Effector memory CD4-positive, alpha-beta T cell (primary cell): ENCODE results near the gene RNF20.

ENCODE experiments used
- DNase-seq, 3 donors: peaks; one replicate each; pipeline ENCODE4 v3.0.0-alpha.2; 2020
- H3K27ac ChIP-seq: 2 replicates; pipeline ENCODE4 v1.7.0; 2013; ENCODE audit warnings: mild to moderate bottlenecking, low read length, moderate library complexity; ENCODE audit not compliant: insufficient read depth, poor library complexity, severe bottlenecking
- H3K27me3 ChIP-seq: replicated peaks from 2 replicates; pipeline ENCODE4 v1.7.0; 2013; ENCODE audit warnings: mild to moderate bottlenecking, low read length; ENCODE audit not compliant: insufficient read depth, control insufficient read depth, poor library complexity, severe bottlenecking
- H3K36me3 ChIP-seq: 2 replicates; pipeline ENCODE4 v1.7.0; 2013; ENCODE audit warnings: mild to moderate bottlenecking, low read length, moderate library complexity; ENCODE audit not compliant: control insufficient read depth, insufficient read depth
- H3K4me1 ChIP-seq: 2 replicates; pipeline ENCODE4 v1.7.0; 2013; ENCODE audit warnings: low read length, mild to moderate bottlenecking; ENCODE audit not compliant: control insufficient read depth, insufficient read depth, poor library complexity, severe bottlenecking
- H3K4me3 ChIP-seq: 2 replicates; pipeline ENCODE4 v1.7.0; 2013; ENCODE audit warnings: low read length, low read depth, mild to moderate bottlenecking; ENCODE audit not compliant: insufficient read depth, poor library complexity, severe bottlenecking
- H3K9me3 ChIP-seq: 2 replicates; pipeline ENCODE4 v1.7.0; 2013; ENCODE audit warnings: mild to moderate bottlenecking, low read length, moderate library complexity; ENCODE audit not compliant: control insufficient read depth

RNF20 gene

GRCh38 chr9:101566904-101567724 lies 33.5 kb downstream of the RNF20 start:
- Histone ChIP-seq H3K36me3 (peaks cover 27% of the 10 kb centered on the region), H3K9me3 (no peaks in the 10 kb centered on the region), H3K4me1 (peaks cover 20% of the 10 kb centered on the region), H3K27ac (no peak overlapping the region), H3K27me3 (no peaks in the 10 kb centered on the region), H3K4me3 (no peak overlapping the region)
- DNase-seq = no peak

- no peak overlapping the region for H3K27ac ChIP-seq
- no peaks in the 10 kb centered on the region for H3K27me3 ChIP-seq
- H3K9me3 ChIP-seq = no peaks in the 10 kb centered on the region
- DNase-seq = no peak
- H3K4me3 ChIP-seq = no peak overlapping the region
- peaks cover 20% of the 10 kb centered on the region for H3K36me3 ChIP-seq
- H3K4me1 ChIP-seq = peaks cover 23% of the 10 kb centered on the region
Observed at GRCh38 chr9:101567725-101568350, 34.2 kb downstream of the RNF20 start.

- no peaks in the 10 kb centered on the region for H3K9me3 ChIP-seq
- H3K4me3 ChIP-seq = peak overlapping the region; percentile 3
- H3K4me1 ChIP-seq = peaks cover 29% of the 10 kb centered on the region
- DNase-seq = no peak
- peaks cover 8% of the 10 kb centered on the region for H3K36me3 ChIP-seq
- H3K27ac ChIP-seq = peak overlapping the region; percentile 35
- no peaks in the 10 kb centered on the region for H3K27me3 ChIP-seq
Observed at GRCh38 chr9:101569741-101570501, 36.3 kb downstream of the RNF20 start.

- H3K36me3 ChIP-seq = no peaks in the 10 kb centered on the region
- H3K27me3 ChIP-seq = no peaks in the 10 kb centered on the region
- H3K4me1 ChIP-seq = peaks cover 29% of the 10 kb centered on the region
- H3K4me3 ChIP-seq = no peak overlapping the region
- no peaks in the 10 kb centered on the region for H3K9me3 ChIP-seq
- no peak overlapping the region for H3K27ac ChIP-seq
- DNase-seq = no peak
Observed at GRCh38 chr9:101571114-101571513, 37.5 kb downstream of the RNF20 start.

GRCh38 chr9:101572316-101572715 lies 38.7 kb downstream of the RNF20 start:
- Histone ChIP-seq H3K4me3 (no peak overlapping the region), H3K27ac (no peak overlapping the region), H3K9me3 (no peaks in the 10 kb centered on the region), H3K27me3 (no peaks in the 10 kb centered on the region), H3K4me1 (peaks cover 29% of the 10 kb centered on the region), H3K36me3 (no peaks in the 10 kb centered on the region)
- DNase-seq = no peak

- Histone ChIP-seq H3K4me1 (peaks cover 28% of the 10 kb centered on the region), H3K4me3 (no peak overlapping the region), H3K9me3 (no peaks in the 10 kb centered on the region), H3K27ac (no peak overlapping the region), H3K27me3 (no peaks in the 10 kb centered on the region), H3K36me3 (no peaks in the 10 kb centered on the region)
- no peak for DNase-seq
Observed at GRCh38 chr9:101574731-101575333, 41.2 kb downstream of the RNF20 start.

- H3K4me3 ChIP-seq = no peak overlapping the region
Observed at GRCh38 chr9:101578378-101578777, 44.7 kb downstream of the RNF20 start.

DNA sequence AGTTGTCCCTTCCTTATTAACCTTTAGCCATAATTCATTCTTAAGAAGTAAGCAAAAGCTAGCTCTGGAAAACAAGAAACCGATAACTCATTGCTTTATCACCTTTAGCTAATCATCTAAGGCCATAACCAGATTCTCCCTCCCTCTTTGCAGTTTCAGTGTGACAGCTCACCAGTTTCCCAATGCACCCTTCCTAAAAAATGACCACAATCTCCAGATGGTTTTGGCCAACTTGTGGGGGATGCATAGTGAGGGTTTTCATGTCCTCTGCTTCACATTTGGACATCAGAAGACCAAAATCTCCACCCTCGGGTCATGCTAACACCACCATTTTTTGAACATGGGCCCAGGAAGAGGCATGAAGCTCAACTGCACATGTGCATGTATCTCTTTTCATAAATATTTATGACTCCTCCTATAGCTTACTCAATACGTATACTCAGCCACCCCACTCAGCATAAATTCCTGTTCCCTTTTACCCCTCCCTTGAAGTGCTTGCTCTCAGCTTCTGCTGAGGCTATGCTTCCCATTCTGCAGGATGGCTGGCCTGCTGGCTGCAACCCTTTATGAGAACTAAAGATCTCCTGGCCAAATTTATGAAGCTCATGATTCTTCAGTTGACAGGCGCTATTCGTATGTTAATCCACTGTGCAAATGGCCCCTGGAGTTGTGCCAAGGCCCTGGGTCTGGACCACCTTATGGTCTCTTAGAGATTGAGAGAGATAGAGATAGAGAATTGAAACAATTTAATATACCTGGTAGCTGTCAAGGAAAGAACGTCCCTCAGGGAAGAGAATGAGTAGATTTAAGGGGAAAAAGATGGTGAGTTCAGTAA lies 46.3 kb downstream of the RNF20 start:
- no peak for DNase-seq
- H3K4me1 ChIP-seq = no peaks in the 10 kb centered on the region
- no peak overlapping the region for H3K27ac ChIP-seq
- H3K36me3 ChIP-seq = no peaks in the 10 kb centered on the region
- H3K27me3 ChIP-seq = no peaks in the 10 kb centered on the region
- H3K9me3 ChIP-seq = no peaks in the 10 kb centered on the region
- H3K4me3 ChIP-seq = no peak overlapping the region

More at GRCh38 chr9:101578378-101578777, 44.7 kb downstream of the RNF20 start:
- DNase-seq = no peak
- no peaks in the 10 kb centered on the region for H3K36me3 ChIP-seq
- H3K27me3 ChIP-seq = no peaks in the 10 kb centered on the region
- H3K27ac ChIP-seq = no peak overlapping the region
- no peaks in the 10 kb centered on the region for H3K9me3 ChIP-seq
- H3K4me1 ChIP-seq = peaks cover under 1% of the 10 kb centered on the region

DNA sequence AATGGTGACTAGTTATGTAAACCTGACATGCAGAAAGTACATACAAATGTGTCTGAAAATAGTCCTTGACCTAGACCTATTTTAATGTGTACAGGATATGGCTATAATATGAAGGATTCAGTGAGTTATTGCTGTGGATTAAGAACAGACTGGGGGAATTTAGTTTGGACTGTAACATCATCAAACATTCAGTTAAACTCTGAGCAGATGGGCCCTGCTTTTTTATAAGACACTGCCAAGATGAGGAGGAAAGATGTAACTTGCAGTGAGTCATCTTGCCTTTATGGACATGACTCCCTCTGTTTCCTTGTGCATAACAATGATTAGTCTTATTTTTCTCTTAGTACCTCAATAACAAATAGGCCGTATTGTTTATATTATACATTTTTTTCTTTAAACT lies 48.9 kb downstream of the RNF20 start:
- Histone ChIP-seq H3K27me3 (no peaks in the 10 kb centered on the region), H3K9me3 (no peaks in the 10 kb centered on the region), H3K27ac (no peak overlapping the region), H3K4me3 (no peak overlapping the region), H3K4me1 (no peaks in the 10 kb centered on the region), H3K36me3 (no peaks in the 10 kb centered on the region)
- DNase-seq = no peak
